NCI-H2171 treated with DMSO at 0.1 percent for 48 hours (cell line): ENCODE data around the gene ZNF534.
"Not testable (repeated sequence)": the region's sequence is repeated elsewhere in the genome, so short reads cannot be mapped to it uniquely, and the experiment has no call there.

ENCODE experiments used
- DNase-seq: peaks from one replicate; lab custom pipeline; 2025; lab: John Stamatoyannopoulos, UW

Gene ZNF534

DNA sequence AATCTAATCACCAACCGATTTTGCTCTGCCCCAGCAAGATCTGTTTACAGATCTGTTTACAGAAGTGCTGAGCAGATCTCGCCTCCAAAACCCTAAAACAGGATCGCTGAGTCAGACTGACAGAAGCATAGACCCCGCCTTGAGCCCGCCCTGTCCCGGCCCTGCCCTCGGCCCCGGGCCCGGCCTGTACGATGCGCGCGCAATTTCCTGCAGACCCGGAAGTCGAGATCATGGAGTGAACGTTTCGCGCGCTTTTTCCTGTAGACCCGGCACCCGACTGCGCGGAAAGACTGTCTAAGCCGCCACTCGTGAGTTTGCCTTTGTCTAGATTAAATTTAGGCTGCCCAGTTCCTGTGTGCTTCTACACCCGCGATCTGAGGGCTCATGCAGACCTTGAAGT, at the start of gene ZNF534:
TSS of gene ZNF534 (plus strand) at position 212 of the 400 bp plus-strand sequence. CDS start 2,327 bp downstream, outside the sequence.
- DNase-seq, result no peak

DNA sequence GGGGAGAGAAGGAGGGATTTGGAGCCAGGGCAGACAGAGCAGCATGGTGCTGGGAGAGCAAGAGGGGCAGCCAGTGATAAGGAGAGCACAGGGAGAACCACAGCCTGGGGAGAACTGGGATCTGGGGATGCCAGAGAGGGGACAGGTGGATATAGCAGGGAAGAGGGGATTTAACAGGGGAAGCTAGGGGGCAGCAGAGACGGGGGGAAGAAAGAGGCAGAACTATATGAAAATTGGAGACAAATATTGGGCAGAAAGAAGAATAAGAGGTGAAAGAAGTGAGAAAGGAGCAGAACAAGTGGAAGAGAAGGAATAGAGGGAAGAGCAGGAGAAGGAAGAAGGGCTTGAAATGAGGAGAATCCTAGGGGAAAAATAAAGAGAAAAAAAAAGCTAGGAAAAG, 37.8 kb upstream of the ZNF534 start:
- no peak for DNase-seq

DNA sequence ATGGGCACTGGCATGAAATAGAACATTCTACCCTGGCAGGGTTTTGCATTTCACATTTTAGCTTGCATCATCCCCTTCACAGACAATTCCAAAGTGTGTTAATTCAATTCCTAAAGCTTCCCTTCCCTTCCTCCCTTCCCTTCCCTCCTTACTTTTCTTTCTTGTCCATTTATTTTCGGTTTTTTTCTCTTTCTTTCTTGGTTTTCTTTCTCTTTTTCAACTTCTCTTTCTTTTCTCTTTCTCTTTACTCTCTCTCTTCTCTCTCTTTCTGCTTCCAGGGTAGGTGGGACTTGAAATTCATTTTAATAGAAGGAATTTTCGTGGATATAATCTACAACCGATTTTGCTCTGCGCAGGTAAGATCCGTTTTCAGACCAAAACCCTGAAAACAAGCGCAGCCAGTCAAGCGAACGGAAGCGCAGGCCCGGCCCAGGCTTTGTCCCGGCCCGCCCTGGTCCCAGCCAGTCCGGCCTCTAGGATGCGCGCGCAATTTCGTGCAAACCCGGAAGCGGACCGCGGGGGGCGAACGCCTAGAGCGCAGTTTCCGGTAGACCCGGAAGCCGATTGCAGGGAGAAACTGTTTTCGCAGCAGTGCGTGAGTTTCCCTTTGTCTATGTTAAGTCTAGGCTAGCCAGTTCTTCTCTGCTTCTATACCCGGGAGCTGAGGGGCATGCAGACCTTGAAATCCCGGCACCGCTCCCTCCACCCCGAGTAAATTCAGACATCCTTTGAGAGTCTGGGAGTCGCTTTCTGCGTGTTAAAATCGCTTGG, 31.5 kb upstream of the ZNF534 start, which contains the start of gene ZNF528:
TSS of gene ZNF528 (plus strand) at position 540 of the 771 bp plus-strand sequence. CDS start 4,165 bp downstream, outside the sequence.
- DNase-seq, result peak; percentile 88

DNA sequence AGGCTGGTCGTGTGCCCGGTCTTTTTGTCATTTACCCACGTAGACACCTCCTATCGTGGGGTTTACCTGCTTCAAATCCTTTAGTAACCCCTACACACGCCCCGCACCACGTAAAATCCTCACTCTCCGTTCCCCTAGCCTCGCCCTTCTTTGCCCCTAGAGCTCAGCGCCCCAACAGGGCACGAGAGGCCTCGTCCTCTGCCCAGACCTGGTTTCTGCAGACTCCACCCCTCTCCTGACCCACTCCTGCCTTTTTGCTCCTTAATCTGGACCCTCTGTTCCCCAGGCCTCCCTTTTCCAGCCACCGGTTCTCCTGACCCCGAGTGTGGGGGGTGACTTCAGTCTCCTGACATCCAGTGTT, 30.9 kb upstream of the ZNF534 start:
- DNase-seq, result no peak

DNA sequence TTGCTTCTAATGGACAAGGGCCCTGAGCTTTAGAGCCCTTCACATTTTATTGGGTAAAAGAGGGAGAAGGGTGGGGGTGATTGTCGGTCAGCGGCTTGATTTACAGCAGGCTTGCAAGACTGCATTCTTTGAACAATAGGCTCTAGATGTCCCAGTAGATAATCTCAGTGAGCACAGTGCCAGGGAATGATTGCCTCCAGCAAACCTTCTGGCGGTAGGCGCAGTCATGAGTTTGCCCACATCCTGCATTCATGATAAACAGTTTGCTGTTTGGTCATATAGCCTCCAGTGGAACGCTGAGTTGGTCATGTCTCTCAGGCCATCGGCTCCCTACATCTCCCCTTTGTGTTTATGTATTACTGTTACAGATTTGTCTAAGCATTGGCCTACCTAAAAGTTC, 18.7 kb upstream of the ZNF534 start:
- DNase-seq, result no peak

DNA sequence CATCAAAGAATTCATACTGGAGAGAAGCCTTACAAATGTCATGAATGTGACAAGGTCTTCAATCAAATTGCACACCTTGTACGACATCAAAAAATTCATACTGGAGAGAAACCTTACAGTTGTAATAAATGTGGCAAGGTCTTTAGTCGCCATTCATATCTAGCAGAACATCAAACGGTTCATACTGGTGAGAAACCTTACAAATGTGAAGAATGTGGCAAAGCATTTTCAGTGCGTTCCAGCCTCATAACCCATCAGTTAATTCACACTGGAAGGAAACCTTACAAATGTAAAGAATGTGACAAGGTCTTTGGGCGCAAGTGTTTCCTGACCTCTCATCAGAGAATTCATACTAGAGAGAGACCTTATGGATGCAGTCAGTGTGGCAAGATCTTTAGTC, 13.2 kb upstream of the ZNF534 start:
- DNase-seq, result no peak

DNA sequence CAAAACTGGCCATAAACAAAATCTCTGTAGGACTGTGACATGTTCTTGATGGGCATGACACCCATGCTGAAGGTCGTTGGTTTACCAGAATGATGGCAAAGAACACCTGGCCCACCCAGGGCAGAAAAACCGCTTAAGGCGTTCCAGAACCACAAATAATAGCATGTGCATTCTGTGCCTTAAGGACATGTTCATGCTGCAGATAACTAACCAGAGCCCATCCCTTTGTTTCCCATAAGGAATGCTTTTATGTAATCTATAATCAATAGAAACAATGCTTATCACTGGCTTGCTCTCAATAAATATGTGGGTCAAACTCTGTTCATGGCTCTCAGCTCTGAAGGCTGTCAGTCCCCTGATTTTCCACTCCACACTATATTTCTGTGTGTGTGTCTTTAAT, 13.2 kb downstream of the ZNF534 start:
- no peak for DNase-seq

DNA sequence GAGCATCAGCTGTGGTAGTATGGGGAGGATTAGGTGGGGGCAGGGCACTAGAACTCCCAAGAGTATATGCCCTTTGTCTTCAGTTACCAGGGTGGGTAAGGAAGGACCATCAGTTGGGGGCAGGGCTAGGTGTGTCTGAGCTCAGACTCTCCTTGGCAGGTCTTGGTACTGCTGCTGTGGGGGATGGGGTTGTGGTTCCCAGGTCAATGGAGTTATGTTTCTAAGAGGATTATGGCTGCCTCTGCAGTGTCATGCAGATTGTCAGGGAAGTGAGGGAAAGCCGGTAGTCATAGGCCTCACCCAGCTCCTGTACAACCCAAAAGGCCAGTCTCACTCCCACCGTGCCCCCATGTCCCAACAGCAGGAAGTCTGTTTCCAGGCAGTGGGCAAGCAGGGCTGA, 15.6 kb downstream of the ZNF534 start:
- no peak for DNase-seq

DNA sequence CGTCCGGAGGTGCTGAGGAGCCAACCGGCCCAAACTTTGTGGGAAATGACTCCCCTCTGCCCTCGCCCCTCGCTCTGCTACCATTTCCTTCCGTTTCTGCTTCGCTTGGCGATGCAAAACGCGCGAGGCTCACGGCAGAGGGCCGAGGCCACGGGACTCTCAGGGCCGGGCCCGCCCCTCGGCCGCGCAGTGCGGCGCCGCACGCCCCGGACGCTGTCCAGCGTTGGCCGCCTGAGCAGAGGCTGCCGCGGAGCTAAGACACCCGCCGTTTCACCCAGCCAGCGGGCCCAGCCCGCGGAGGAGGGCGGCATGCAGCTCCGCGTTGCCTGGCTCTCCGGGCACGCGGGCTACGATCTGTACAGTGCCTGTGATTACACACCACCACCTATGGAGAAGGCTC, 22.3 kb downstream of the ZNF534 start:
- no peak for DNase-seq

DNA sequence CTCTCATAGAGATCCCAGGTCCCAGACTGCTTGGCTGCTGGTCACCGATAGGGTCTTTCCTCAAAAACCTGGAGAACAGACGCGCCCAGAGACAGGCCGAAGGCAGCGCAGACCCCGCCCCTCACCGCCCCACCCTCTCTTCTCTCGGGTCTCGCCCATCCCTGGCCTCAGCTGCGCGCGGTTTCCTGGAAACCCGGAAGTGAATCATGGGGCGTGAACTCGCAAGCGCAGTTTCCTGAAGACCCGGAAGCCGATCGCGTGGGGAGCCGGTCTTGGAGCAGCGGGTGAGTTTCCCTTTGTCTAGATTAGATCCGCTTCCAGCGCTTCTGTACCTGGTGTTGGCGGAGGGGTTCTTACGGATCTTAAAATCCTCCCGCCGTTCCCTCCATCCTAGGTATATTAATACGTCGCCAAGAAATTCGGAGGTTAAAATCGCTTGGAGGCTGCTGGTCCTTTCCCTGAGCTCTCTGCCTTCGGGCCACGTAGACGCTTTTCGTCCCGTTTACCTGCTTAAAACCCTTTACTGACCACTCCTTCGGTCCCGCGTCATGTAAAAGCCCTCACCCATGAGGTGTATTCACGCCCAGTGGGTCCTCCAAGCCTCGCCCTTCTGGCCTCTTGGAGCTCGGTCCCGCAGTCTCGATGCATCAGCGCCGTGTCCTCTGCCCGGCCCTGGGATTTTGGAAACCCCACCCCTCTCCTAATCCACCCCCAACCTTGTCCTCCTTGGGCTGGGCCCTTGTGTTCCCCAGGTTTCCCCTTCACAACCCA, 24.6 kb downstream of the ZNF534 start, which contains the start of gene ZNF578:
TSS of gene ZNF578 (plus strand) at position 230 of the 771 bp plus-strand sequence. CDS start 48,293 bp downstream, outside the sequence.
- DNase-seq, result peak; percentile 92

DNA sequence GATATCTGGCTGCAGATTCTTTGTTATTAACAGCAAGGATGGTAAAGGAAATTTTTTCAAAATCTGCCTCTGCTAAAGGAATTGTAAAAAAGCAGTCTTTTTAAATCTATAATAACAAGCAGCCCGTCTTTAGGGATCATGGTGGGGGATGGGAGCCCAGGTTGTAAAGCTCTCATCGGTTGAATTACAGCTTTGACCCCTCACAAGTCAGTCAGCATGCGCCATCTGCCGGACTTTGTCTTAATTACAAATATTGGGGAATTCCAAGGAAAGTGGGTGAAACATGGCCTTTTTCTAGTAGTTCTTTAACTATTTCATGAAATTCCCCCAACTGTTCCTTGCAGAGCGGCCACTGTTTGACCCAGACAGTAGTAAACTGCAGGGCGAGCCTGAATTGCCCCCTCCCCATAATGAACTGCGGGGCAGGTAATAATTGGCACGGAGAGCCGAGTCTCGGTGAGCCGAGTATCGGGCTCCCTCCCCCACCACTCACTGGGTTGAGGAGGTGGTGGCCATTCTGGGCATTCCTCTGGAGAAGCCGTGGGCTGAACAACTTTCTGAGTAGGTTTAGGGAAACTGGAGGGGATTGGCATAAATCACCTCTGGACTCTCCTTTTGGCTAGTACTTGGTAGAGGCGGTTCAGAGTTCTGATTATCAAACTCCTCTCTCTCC, 36.0 kb downstream of the ZNF534 start:
- no peak for DNase-seq

DNA sequence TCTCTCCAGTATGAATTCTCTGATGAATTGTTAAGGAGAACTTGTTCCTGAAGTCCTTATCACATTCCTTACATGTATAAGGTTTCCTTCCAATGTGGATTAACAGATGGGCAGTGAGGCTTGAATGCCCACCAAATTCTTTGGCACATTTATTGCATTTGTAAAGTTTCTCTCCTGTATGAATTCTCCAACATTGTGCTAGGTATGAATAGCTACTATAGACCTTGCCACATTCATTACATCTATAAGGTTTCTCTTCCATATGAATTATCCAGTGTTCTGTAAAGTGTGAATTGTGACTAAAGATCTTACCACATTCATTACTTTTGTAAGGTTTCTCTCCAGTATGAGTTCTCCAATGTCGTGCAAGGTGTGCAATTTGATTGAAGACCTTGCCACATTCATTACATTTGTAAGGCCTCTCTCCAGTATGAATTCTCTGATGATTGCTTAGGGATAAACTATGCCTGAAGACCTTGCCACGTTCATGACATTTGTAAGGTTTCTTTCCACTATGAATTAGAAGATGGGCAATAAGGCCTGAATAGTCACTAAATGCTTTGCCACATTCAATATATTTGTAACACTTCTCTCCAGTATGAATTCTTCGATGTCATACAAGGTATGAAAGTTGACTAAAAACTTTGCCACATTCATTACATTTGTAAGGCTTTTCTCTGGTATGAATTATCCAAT, 44.9 kb downstream of the ZNF534 start:
- no peak for DNase-seq

DNA sequence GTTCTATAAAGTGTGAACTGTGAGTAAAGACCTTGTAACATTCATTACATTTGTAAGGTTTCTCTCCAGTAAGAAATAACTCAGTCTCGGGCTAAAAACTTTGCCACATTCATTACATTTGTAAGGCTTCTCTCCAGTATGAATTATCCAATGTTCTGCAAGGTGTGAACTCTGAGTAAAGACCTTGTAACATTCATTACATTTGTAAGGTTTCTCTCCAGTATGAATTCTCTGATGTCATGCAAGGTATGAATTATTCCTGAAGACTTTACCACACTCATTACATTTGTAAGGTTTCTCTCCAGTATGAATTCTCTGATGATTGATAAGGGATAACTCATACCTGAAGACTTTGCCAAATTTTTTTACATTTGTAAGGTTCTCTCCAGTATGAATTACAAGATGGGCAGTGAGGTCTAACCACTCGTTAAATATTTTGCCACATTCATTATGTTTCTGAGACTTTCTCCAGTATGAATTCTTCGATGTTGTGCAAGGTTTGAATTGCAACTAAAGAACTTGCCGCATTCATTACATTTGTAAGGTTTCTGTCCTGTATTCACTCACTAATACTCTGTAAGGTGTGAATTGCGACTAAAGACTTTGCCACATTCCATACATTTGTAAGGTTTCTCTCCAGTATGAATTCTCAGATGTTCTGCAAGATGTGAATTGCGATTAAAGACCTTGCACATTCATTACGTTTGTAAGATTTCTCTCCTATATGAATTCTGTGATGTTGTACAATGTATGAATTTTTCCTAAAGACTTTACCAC, 45.6 kb downstream of the ZNF534 start:
- no peak for DNase-seq

DNA sequence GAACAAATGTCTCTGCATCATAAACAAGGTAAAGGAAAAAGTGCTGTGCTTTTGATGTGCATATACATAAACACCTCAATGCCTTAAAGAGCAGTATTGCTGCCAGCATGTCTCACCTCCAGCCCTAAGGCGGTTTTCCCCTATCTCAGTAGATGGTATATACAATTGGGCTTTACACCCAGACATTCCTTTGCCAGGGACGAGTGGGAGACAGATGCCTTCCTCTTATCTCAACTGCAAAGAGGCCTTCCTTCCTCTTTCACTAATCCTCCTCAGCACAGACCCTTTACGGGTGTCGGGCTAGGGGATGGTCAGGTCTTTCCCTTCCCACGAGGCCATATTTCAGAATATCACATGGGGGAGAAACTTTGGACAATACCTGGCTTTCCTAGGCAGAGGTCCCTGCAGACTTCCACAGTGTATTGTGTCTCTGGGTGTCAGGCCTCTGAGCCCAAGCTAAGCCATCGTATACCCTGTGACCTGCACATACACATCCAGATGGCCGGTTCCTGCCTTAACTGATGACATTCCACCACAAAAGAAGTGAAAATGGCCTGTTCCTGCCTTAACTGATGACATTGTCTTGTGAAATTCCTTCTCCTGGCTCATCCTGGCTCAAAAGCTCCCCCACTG, 55.3 kb downstream of the ZNF534 start:
- DNase-seq, result not testable (repeated sequence)

DNA sequence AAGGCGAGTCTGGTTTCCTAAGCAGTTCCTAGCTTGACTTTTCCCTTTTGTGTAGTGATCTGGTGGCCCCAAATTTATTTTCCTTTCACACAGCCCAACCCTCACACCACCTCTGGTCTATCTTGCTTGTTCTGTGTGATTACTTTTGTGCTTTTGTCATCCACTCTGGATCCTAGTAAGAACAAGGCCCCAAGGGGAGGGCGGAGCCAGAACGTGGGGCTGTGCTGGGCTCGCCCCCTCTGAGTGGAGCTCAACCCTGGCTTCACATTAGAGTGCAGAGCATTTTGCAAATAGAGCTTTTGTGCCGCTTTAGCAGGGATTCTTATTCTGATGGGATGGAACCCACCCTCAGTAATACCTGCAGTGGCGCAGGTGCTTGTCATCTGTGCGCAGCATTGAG, 56.1 kb downstream of the ZNF534 start:
- DNase-seq, result not testable (repeated sequence)

DNA sequence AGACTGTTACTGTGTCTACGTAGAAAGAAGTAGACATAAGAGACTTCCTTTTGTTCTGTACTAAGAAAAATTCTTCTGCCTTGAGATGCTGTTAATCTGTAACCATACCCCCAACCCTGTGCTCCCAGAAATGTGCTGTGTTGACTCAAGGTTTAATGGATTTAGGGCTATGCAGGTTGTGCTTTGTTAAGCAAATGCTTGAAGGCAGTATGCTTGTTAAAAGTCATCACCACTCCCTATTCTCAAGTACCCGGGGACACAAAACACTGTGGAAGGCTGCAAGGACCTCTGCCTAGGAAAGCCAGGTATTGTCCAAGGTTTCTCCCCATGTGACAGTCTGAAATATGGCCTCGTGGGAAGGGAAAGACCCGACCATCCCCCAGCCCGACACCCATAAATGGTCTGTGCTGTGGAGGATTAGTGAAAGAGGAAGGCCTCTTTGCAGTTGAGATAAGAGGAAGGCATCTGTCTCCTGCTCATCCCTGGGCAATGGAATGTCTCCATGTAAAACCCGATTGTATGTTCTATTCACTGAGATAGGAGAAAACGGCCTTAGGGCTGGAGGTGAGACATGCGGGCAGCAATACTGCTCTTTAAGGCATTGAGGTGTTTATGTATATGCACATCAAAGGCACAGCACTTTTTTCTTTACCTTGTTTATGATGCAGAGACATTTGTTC, 56.8 kb downstream of the ZNF534 start:
- DNase-seq, result not testable (repeated sequence)

DNA sequence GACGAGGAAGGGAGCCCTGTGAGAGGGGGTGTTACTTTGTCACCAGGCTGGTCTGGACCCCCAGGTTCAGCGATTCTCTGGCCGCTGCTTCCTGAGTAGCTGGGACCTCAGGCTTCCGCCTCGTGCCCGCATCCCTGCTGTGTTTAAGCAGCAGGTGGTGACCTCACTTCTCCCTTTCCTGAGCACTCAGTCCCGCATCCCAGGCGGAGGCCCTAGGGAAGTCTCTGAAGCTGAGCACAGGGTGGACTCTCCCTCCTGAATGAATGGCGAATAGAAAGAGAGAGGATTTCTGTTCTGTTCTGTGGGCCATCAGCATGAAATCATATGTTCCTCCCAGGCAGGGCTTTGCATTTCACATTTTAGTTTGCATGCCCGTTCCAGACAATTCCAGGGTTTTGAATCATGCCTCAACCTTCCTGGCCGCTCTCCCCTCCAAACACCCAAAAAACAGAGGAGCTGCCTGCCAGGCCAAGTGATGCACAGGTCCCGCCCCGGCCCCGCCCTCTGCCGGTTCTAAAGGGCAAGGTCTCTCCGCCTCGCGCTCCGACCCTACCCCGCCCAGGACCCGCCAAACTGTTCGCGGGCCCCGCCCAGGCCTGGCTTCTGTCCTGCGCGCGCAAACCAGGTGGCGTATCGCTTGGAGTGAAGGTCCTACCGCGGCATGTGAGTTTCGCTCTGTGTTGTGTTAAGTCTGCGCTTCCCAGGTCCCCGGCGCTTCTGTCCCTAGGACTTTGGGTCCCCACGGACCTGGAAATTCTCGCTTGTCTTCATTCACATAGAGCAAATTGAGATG, 63.4 kb downstream of the ZNF534 start:
- DNase-seq, result no peak

DNA sequence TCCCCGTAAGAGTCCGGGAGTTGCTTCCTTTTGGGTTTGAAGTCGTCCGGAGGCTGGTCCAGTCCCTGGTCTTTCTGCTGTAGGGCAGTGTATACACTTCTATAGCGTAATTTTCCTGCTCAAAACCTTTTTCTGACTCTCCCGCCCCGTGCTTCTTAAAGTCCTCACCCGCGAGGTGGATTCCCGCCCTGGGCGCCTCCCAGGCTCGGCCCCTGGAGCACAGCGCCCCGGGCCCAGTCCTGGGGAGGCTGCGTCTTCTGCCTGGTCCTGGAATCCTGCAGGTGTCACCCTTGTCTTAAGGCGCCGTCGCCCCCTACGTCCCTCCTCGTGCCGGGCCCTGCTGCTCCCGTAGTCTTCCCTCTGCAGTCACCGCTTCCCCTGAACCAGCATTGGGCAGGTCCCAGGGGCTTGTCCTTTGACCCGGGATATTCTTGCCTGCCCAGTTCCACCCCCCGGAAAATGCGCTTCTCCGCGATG, 64.1 kb downstream of the ZNF534 start:
- DNase-seq, result no peak

DNA sequence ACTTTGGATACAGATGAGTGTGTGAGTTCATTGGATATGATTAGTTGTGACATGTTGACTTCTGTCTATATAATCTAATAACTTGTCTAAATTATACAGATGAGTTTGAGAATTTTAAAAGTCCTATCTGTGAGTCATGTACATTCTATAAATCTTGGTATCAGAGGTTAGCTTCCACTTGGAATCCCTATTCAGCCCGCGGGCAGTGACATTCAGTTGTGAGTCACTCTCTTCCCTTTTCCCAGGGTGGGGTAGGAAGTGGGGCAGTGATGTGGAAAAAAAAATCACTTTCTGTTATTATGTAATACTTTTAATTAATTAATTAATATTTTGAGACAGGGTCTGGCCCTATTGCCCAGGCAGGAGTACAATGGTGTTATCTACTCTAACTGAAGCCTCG, 65.6 kb downstream of the ZNF534 start:
- no peak for DNase-seq
